Liver (tissue), 9 donors: Measurements from ENCODE around the gene KNTC1. TPM values are rescaled to one million over a fixed set of nuclear protein-coding genes. Genes with fewer than 3 reads are reported as not detected.

Experiments
- DNase-seq: peaks from one replicate; pipeline ENCODE4 v3.0.0-alpha.2; 2017; ENCODE audit warnings: low spot score
- H3K27ac ChIP-seq, 2 donors: one replicate each; pipeline ENCODE4 v1.7.0; 2013; ENCODE audit warnings: inconsistent platforms in 2 of 2, low read length in 2 of 2, control low read depth in 1 of 2, low read depth in 1 of 2, mild to moderate bottlenecking in 1 of 2
- H3K27me3 ChIP-seq, 4 donors: one replicate each; pipeline versions ENCODE4 v1.6.1 to v1.7.0; 2013; ENCODE audit warnings: low read length in 3 of 4, inconsistent platforms in 1 of 4, mild to moderate bottlenecking in 1 of 4, moderate library complexity in 1 of 4; ENCODE audit not compliant: control insufficient read depth in 4 of 4, insufficient read depth in 4 of 4
- H3K36me3 ChIP-seq, 4 donors: one replicate each; pipeline versions ENCODE4 v1.6.1 to v1.7.0; 2013; ENCODE audit warnings: low read length in 3 of 4, mild to moderate bottlenecking in 3 of 4, low read depth in 1 of 4, moderate library complexity in 1 of 4; ENCODE audit not compliant: control insufficient read depth in 4 of 4, insufficient read depth in 3 of 4
- H3K4me1 ChIP-seq, 4 donors: one replicate each; pipeline versions ENCODE4 v1.6.1 to v1.7.0; 2013; ENCODE audit warnings: low read length in 3 of 4, mild to moderate bottlenecking in 3 of 4, moderate library complexity in 1 of 4; ENCODE audit not compliant: control insufficient read depth in 4 of 4, insufficient read depth in 4 of 4
- H3K4me3 ChIP-seq, 3 donors: one replicate each; pipeline versions ENCODE4 v1.6.1 to v1.7.0; 2013; ENCODE audit warnings: low read length in 3 of 3, control low read depth in 1 of 3, low read depth in 1 of 3, mild to moderate bottlenecking in 1 of 3
- H3K9ac ChIP-seq, 2 donors: one replicate each; pipeline ENCODE4 v1.7.0; 2013; ENCODE audit warnings: low read length in 2 of 2, mild to moderate bottlenecking in 2 of 2, moderate library complexity in 2 of 2, control low read depth in 1 of 2, low read depth in 1 of 2
- H3K9me3 ChIP-seq, 4 donors: one replicate each; pipeline versions ENCODE4 v1.6.1 to v1.7.0; 2013; ENCODE audit warnings: low read length in 3 of 4; ENCODE audit not compliant: control insufficient read depth in 4 of 4
- ATF3 ChIP-seq: IDR thresholded peaks from 2 replicates; pipeline ENCODE4 v1.6.1; 2016; ENCODE audit warnings: antibody characterized with exemption
- CTCF ChIP-seq: fragments of 150-350 bp; IDR thresholded peaks from 2 replicates; pipeline ENCODE4 v1.5.1; 2017; ENCODE audit warnings: improper control_type of control experiment, low read depth, low read length; ENCODE audit not compliant: missing input control
- EGR1 ChIP-seq, 2 donors: IDR thresholded peaks; 2 replicates each; pipeline ENCODE4 v1.6.1; 2016 to 2018; ENCODE audit warnings: antibody characterized with exemption in 2 of 2, low read depth in 2 of 2
- FOXA1 ChIP-seq: IDR thresholded peaks from 2 replicates; pipeline ENCODE4 v1.6.1; 2016; ENCODE audit warnings: antibody characterized with exemption
- FOXA2 ChIP-seq: IDR thresholded peaks from 2 replicates; pipeline ENCODE4 v1.6.1; 2016; ENCODE audit warnings: antibody characterized with exemption
- GABPA ChIP-seq, 2 donors: IDR thresholded peaks in 1 of 2; conservative IDR thresholded peaks in 1 of 2; 2 replicates each; pipeline ENCODE4 v1.6.1; 2016; ENCODE audit warnings: antibody characterized with exemption in 2 of 2, mild to moderate bottlenecking in 1 of 2, moderate library complexity in 1 of 2
- HNF4A ChIP-seq, 2 donors: conservative IDR thresholded peaks; 2 replicates each; pipeline ENCODE4 v1.6.1; 2016; ENCODE audit warnings: antibody characterized with exemption in 2 of 2, mild to moderate bottlenecking in 2 of 2
- HNF4G ChIP-seq: IDR thresholded peaks from 2 replicates; pipeline ENCODE4 v1.6.1; 2016; ENCODE audit warnings: antibody characterized with exemption
- JUND ChIP-seq, 2 donors: IDR thresholded peaks; 2 replicates each; pipeline ENCODE4 v1.6.1; 2016; ENCODE audit warnings: antibody characterized with exemption in 2 of 2
- MAX ChIP-seq: IDR thresholded peaks from 2 replicates; pipeline ENCODE4 v1.6.1; 2016; ENCODE audit warnings: antibody characterized with exemption
- NR2F2 ChIP-seq: IDR thresholded peaks from 2 replicates; pipeline ENCODE4 v1.6.1; 2016; ENCODE audit warnings: antibody characterized with exemption
- RAD21 ChIP-seq, 2 donors: IDR thresholded peaks; 2 replicates each; pipeline ENCODE4 v1.6.1; 2016; ENCODE audit warnings: antibody characterized with exemption in 2 of 2, mild to moderate bottlenecking in 2 of 2
- REST ChIP-seq: IDR thresholded peaks from 2 replicates; pipeline ENCODE4 v1.6.1; 2016; ENCODE audit warnings: antibody characterized with exemption, mild to moderate bottlenecking
- RXRA ChIP-seq, 2 donors: IDR thresholded peaks; 2 replicates each; pipeline ENCODE4 v1.6.1; 2017 to 2018; ENCODE audit warnings: antibody characterized with exemption in 2 of 2, mild to moderate bottlenecking in 1 of 2
- SP1 ChIP-seq: IDR thresholded peaks from 2 replicates; pipeline ENCODE4 v1.6.1; 2018; ENCODE audit warnings: antibody characterized with exemption, mild to moderate bottlenecking
- TAF1 ChIP-seq: conservative IDR thresholded peaks from 2 replicates; pipeline ENCODE4 v1.6.1; 2016; ENCODE audit warnings: antibody characterized with exemption, mild to moderate bottlenecking
- YY1 ChIP-seq: IDR thresholded peaks from 2 replicates; pipeline ENCODE4 v1.6.1; 2016; ENCODE audit warnings: antibody characterized with exemption, mild to moderate bottlenecking
- ZBTB33 ChIP-seq: IDR thresholded peaks from 2 replicates; pipeline ENCODE4 v1.6.1; 2016; ENCODE audit warnings: antibody characterized with exemption
- WGBS: extraction: QIAGEN DNeasy Blood & Tissue Kit; methylation state at CpG from one replicate; pipeline ENCODE4 v1.1.7; 2013; 5-methylcytosine and 5-hydroxymethylcytosine counted together
- polyA plus RNA-seq, 2 donors: library from polyadenylated mRNA; stranded (reverse) in 1 of 2; unstranded in 1 of 2; fragments of 200-250 nt in 1 of 2; fragments of >200 nt in 1 of 2; fragmentation: Nextera tagmentation in 1 of 2; extraction: Ambion mirVana in 1 of 2; gene quantifications; one replicate each; pipeline versions ENCODE4 v1.2.1 to v1.2.3, GENCODE V29; 2013 to 2015
- total RNA-seq, 2 donors: library from RNA; depleted of rRNA; stranded (reverse); fragments of >200 nt; gene quantifications; one replicate each; pipeline ENCODE4 v1.2.3, GENCODE V29; 2014
- donor health status: healthy.
- donor health status: healthy.
- donor health status: healthy.
- donor health status: healthy.
- donor health status: healthy.

The KNTC1 gene
- total and polyA plus RNA-seq, 4 donors = 1.3 to 34.7 (median 4.0) TPM

GRCh38 chr12:122656298-122656697 is 129.2 kb downstream of the KNTC1 start:
- H3K36me3 ChIP-seq = no peaks in the 10 kb centered on the region
- WGBS = 95% methylated on average over 3 of the region's 3 CpGs
- H3K4me1 ChIP-seq = no peaks in the 10 kb centered on the region
- no peak overlapping the region for H3K4me3 ChIP-seq
- no peak for TF ChIP-seq RAD21 (IDR thresholded peaks at IDR 0.05)
- no peak for TF ChIP-seq ZBTB33
- no peak for TF ChIP-seq FOXA1
- no peak for TF ChIP-seq RXRA (IDR thresholded peaks at IDR 0.05)
- TF ChIP-seq GABPA (IDR thresholded peaks at IDR 0.05 in 1 of 2, conservative IDR thresholded peaks at IDR 0.05 in 1 of 2) = no peak
- TF ChIP-seq CTCF = no peak
- no peak for TF ChIP-seq HNF4G
- TF ChIP-seq EGR1 (IDR thresholded peaks at IDR 0.05; ENCODE audit: low read depth in 2 of 2) = no peak
- DNase-seq = no peak
- no peak overlapping the region for H3K27ac ChIP-seq
- H3K9ac ChIP-seq = no peak overlapping the region
- H3K27me3 ChIP-seq = no peaks in the 10 kb centered on the region
- no peaks in the 10 kb centered on the region for H3K9me3 ChIP-seq

- 88% methylated on average over 6 of the region's 6 CpGs for WGBS
- H3K4me1 ChIP-seq = no peaks in the 10 kb centered on the region
- H3K4me3 ChIP-seq = no peak overlapping the region
- no peaks in the 10 kb centered on the region for H3K27me3 ChIP-seq
- H3K27ac ChIP-seq = no peak overlapping the region
- no peaks in the 10 kb centered on the region for H3K9me3 ChIP-seq
- TF ChIP-seq HNF4G = no peak
- TF ChIP-seq GABPA (IDR thresholded peaks at IDR 0.05 in 1 of 2, conservative IDR thresholded peaks at IDR 0.05 in 1 of 2) = no peak
- TF ChIP-seq EGR1 (IDR thresholded peaks at IDR 0.05; ENCODE audit: low read depth in 2 of 2) = no peak
- no peak for TF ChIP-seq YY1
- TF ChIP-seq RAD21 (IDR thresholded peaks at IDR 0.05) = no peak
- no peak for TF ChIP-seq MAX
- TF ChIP-seq ZBTB33 = no peak
- TF ChIP-seq RXRA (IDR thresholded peaks at IDR 0.05) = no peak
- TF ChIP-seq HNF4A (conservative IDR thresholded peaks at IDR 0.05) = no peak
- no peak for TF ChIP-seq ATF3
- TF ChIP-seq TAF1 = no peak
- no peak for TF ChIP-seq SP1
- TF ChIP-seq CTCF = no peak
- no peak for TF ChIP-seq FOXA1
- TF ChIP-seq FOXA2 = no peak
- TF ChIP-seq REST = no peak
- TF ChIP-seq NR2F2 = no peak
- no peak for TF ChIP-seq JUND (IDR thresholded peaks at IDR 0.05)
- no peak overlapping the region for H3K9ac ChIP-seq
- DNase-seq = no peak
- no peaks in the 10 kb centered on the region for H3K36me3 ChIP-seq
These were observed 132.5 kb downstream of the KNTC1 start for GRCh38 chr12:122659579-122659978.
